Upper lobe of left lung (tissue), 6 donors: ENCODE data around the gene TTC36. TPM values are rescaled to one million over a fixed set of nuclear protein-coding genes. Genes with fewer than 3 reads are reported as not detected.

Experiments used
- ATAC-seq, 2 donors: fragments of 200-7000 bp; cut with Tn5 transposase; one replicate each; pipeline ENCODE4 v1.9.1; 2022; ENCODE audit warnings: mild to moderate bottlenecking in 2 of 2, moderate library complexity in 2 of 2; ENCODE audit not compliant: low FRiP score in 2 of 2
- DNase-seq, 2 donors: peaks; one replicate each; pipeline ENCODE4 v3.0.0-alpha.2; 2019 to 2020
- H3K27ac ChIP-seq, 4 donors: fragments of 200-600 bp; sonication (generic); one replicate each; pipeline ENCODE4 v1.5.1; 2016 to 2019
- H3K27me3 ChIP-seq, 4 donors: fragments of 200-600 bp; sonication (generic); one replicate each; pipeline ENCODE4 v1.5.1; 2017 to 2019
- H3K36me3 ChIP-seq, 4 donors: fragments of 200-600 bp; sonication (generic); one replicate each; pipeline ENCODE4 v1.5.1; 2016 to 2019
- H3K4me1 ChIP-seq, 4 donors: fragments of 200-600 bp; sonication (generic); one replicate each; pipeline ENCODE4 v1.5.1; 2018 to 2019
- H3K4me3 ChIP-seq, 4 donors: fragments of 200-600 bp; sonication (generic); one replicate each; pipeline ENCODE4 v1.5.1; 2017 to 2019; ENCODE audit warnings: mild to moderate bottlenecking in 2 of 4, moderate library complexity in 1 of 4
- H3K9me3 ChIP-seq, 4 donors: fragments of 200-600 bp; sonication (generic); one replicate each; pipeline ENCODE4 v1.5.1; 2018 to 2019
- CTCF ChIP-seq, 6 experiments: fragments of 450-650 bp in 4 of 6; fragments of 200-600 bp in 2 of 6; sonication (generic) in 2 of 6; IDR thresholded peaks; one replicate each; pipeline ENCODE4 v1.5.1; 2016 to 2019; ENCODE audit warnings: antibody characterized with exemption in 6 of 6
- EP300 ChIP-seq, 4 donors: sonication (generic); formaldehyde crosslinking; IDR thresholded peaks; one replicate each; pipeline ENCODE4 v1.5.1; 2017; ENCODE audit warnings: antibody characterized with exemption in 4 of 4, control low read depth in 2 of 4
- POLR2A ChIP-seq, 4 donors: fragments of 450-650 bp; IDR thresholded peaks; one replicate each; pipeline ENCODE4 v1.5.1; 2016 to 2017; ENCODE audit warnings: antibody characterized with exemption in 4 of 4, mild to moderate bottlenecking in 2 of 4
- POLR2AphosphoS5 ChIP-seq, 2 donors: sonication (generic); formaldehyde crosslinking; IDR thresholded peaks; one replicate each; pipeline ENCODE4 v1.5.1; 2017; ENCODE audit warnings: antibody characterized with exemption in 2 of 2
- WGBS, 2 donors: methylation state at CpG; one replicate each; pipeline ENCODE4 v1.1.5; 2017 to 2018; 5-methylcytosine and 5-hydroxymethylcytosine counted together
- total RNA-seq, 6 donors: library from RNA; depleted of rRNA in 4 of 6; stranded (reverse); fragments of >200 nt in 4 of 6; gene quantifications; one replicate each; pipeline versions ENCODE4 v1.1.0 to v1.2.1, GENCODE V29; 2016 to 2021
- donor health status: DM: no; HTN: no; CAD: no; lungs with moderate emphysema.
- donor health status: DM: no; HTN: yes; CAD: no; lungs with severe emphysema.

The TTC36 gene
- total RNA-seq, 6 donors from 2014 or later = 0.34 to 9.4 (median 1.5) TPM; not detected in 2

GRCh38 chr11:118521892-118522311 lies 5.4 kb upstream of the TTC36 start:
- Histone ChIP-seq H3K4me1 (peaks cover 0 to 12% (median 4%) of the 10 kb centered on the region in 4 donors), H3K36me3 (peaks cover 36 to 80% (median 46%) of the 10 kb centered on the region in 4 donors), H3K27ac (no peak overlapping the region), H3K9me3 (no peaks in the 10 kb centered on the region), H3K27me3 (no peaks in the 10 kb centered on the region), H3K4me3 (no peak overlapping the region)
- TF ChIP-seq CTCF (IDR thresholded peaks at IDR 0.05) = no peak
- TF ChIP-seq EP300 (IDR thresholded peaks at IDR 0.05) = no peak
- no peak for TF ChIP-seq POLR2AphosphoS5 (IDR thresholded peaks at IDR 0.05)
- TF ChIP-seq POLR2A (IDR thresholded peaks at IDR 0.05) = no peak
- no peak for DNase-seq
- 72 to 96% methylated on average over 6 to 13 of the region's 13 CpGs for WGBS, 2 donors
- no peak for ATAC-seq

GRCh38 chr11:118522571-118523072 lies 4.7 kb upstream of the TTC36 start:
- ATAC-seq (peak in 1 of 2 donors; percentile 42), DNase-seq (no peak)
- Histone ChIP-seq H3K4me3 (no peak overlapping the region), H3K9me3 (no peaks in the 10 kb centered on the region), H3K27me3 (no peaks in the 10 kb centered on the region), H3K27ac (no peak overlapping the region), H3K4me1 (peaks cover 3 to 17% (median 8%) of the 10 kb centered on the region in 4 donors), H3K36me3 (peaks cover 36 to 72% (median 44%) of the 10 kb centered on the region in 4 donors)
- WGBS, 2 donors = 58 to 60% methylated on average over 6 of the region's 6 CpGs
- TF ChIP-seq POLR2AphosphoS5 (IDR thresholded peaks at IDR 0.05) = no peak
- TF ChIP-seq EP300 (IDR thresholded peaks at IDR 0.05) = no peak
- TF ChIP-seq CTCF (IDR thresholded peaks at IDR 0.05) = peak in 1 of 6 experiments; percentile 12
- no peak for TF ChIP-seq POLR2A (IDR thresholded peaks at IDR 0.05)

- ATAC-seq (peak in 1 of 2 donors; percentile 8), DNase-seq (no peak)
- TF ChIP-seq POLR2AphosphoS5 (IDR thresholded peaks at IDR 0.05) = no peak
- Histone ChIP-seq H3K9me3 (no peaks in the 10 kb centered on the region), H3K27me3 (no peaks in the 10 kb centered on the region), H3K36me3 (peaks cover 33 to 61% (median 42%) of the 10 kb centered on the region in 4 donors), H3K4me1 (peaks cover 6 to 22% (median 10%) of the 10 kb centered on the region in 4 donors), H3K27ac (no peak overlapping the region), H3K4me3 (no peak overlapping the region)
These were observed 2.9 kb upstream of the TTC36 start for GRCh38 chr11:118524356-118524755.

GRCh38 chr11:118524757-118525470 lies 2.4 kb upstream of the TTC36 start:
- DNase-seq = no peak
- TF ChIP-seq EP300 (IDR thresholded peaks at IDR 0.05) = no peak
- TF ChIP-seq POLR2AphosphoS5 (IDR thresholded peaks at IDR 0.05) = no peak
- TF ChIP-seq POLR2A (IDR thresholded peaks at IDR 0.05) = no peak
- no peak for TF ChIP-seq CTCF (IDR thresholded peaks at IDR 0.05)
- no peak overlapping the region for H3K27ac ChIP-seq
- ATAC-seq = no peak
- peaks cover 31 to 55% (median 36%) of the 10 kb centered on the region in 4 donors for H3K36me3 ChIP-seq
- no peaks in the 10 kb centered on the region for H3K9me3 ChIP-seq
- no peaks in the 10 kb centered on the region for H3K27me3 ChIP-seq
- H3K4me3 ChIP-seq = no peak overlapping the region
- WGBS, 2 donors = 82 to 91% methylated on average over 6 of the region's 6 CpGs
- peaks cover 11 to 27% (median 15%) of the 10 kb centered on the region in 4 donors for H3K4me1 ChIP-seq

DNA sequence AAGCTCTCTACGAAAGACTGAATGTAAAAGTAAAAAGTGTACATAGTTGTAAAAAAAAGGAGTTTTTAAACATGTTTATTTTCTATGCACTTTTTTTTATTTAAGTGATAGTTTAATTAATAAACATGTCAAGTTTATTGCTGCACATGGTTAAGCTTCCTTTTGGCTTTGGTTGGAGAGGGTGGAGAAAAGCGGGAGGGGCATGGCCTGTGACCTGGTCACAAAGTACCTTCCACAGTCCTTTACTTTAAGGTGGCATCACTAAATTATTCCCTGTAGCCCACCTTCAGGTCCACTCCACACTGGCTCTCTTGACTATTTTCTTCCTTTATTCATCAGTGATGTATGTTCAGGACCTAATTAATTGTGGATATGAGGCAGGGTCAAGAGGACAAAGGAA lies 586 bp upstream of the TTC36 start:
- DNase-seq = no peak

More for the DNA sequence above, 586 bp upstream of the TTC36 start:
- H3K27ac ChIP-seq = no peak overlapping the region
- H3K36me3 ChIP-seq = peaks cover 14 to 37% (median 19%) of the 10 kb centered on the region in 4 donors
- 80 to 89% methylated on average over 2 of the region's 2 CpGs for WGBS, 2 donors
- no peak for ATAC-seq
- H3K4me1 ChIP-seq = peaks cover 22 to 41% (median 25%) of the 10 kb centered on the region in 4 donors
- no peak overlapping the region for H3K4me3 ChIP-seq
- no peaks in the 10 kb centered on the region for H3K27me3 ChIP-seq
- TF ChIP-seq EP300 (IDR thresholded peaks at IDR 0.05) (no peak), CTCF (IDR thresholded peaks at IDR 0.05) (no peak), POLR2AphosphoS5 (IDR thresholded peaks at IDR 0.05) (no peak), POLR2A (IDR thresholded peaks at IDR 0.05) (no peak)
- H3K9me3 ChIP-seq = no peaks in the 10 kb centered on the region
